Left cardiac atrium (tissue), 4 donors: ENCODE results near the gene S1PR4. TPM values are rescaled to one million over a fixed set of nuclear protein-coding genes. Genes with fewer than 3 reads are reported as not detected.
A peak's percentile ranks its signal among the peaks of the same experiment; 100 is the strongest.
"Not testable (repeated sequence)": the region's sequence is repeated elsewhere in the genome, so short reads cannot be mapped to it uniquely, and the experiment has no call there.

Experiments used
- ATAC-seq, 2 donors: fragments of 200-7000 bp; cut with Tn5 transposase; one replicate each; pipeline ENCODE4 v1.9.1; 2020; ENCODE audit warnings: mild to moderate bottlenecking in 2 of 2, moderate library complexity in 2 of 2
- DNase-seq: peaks from one replicate; pipeline ENCODE4 v3.0.0-alpha.2; 2020
- intact Hi-C, 2 donors: fragments of 100-400 bp; cut with DNase I; formaldehyde crosslinking; loops; one replicate each; pipeline versions ENCODE4 v1.14.1 to v1.15.1; 2022 to 2023
- total RNA-seq, 2 donors: library from RNA; stranded (reverse); fragmentation: NEBNext Ultra II Directional; extraction: Animal tissue kit (Norgen Biotek cat#: 25700); gene quantifications; one replicate each; pipeline ENCODE4 v1.2.1, GENCODE V29; 2021
- donor health status: DM: no; HTN: yes; CAD: no.
- donor health status: DM: no; HTN: yes; CAD: no; lungs with severe emphysema.
- donor health status: DM: yes; HTN: yes; CAD: no.
- donor health status: Dilated cardiomyopathy.

Gene S1PR4
- total RNA-seq, 2 donors from 2014 or later, result 1.5 to 1.6 TPM

DNA sequence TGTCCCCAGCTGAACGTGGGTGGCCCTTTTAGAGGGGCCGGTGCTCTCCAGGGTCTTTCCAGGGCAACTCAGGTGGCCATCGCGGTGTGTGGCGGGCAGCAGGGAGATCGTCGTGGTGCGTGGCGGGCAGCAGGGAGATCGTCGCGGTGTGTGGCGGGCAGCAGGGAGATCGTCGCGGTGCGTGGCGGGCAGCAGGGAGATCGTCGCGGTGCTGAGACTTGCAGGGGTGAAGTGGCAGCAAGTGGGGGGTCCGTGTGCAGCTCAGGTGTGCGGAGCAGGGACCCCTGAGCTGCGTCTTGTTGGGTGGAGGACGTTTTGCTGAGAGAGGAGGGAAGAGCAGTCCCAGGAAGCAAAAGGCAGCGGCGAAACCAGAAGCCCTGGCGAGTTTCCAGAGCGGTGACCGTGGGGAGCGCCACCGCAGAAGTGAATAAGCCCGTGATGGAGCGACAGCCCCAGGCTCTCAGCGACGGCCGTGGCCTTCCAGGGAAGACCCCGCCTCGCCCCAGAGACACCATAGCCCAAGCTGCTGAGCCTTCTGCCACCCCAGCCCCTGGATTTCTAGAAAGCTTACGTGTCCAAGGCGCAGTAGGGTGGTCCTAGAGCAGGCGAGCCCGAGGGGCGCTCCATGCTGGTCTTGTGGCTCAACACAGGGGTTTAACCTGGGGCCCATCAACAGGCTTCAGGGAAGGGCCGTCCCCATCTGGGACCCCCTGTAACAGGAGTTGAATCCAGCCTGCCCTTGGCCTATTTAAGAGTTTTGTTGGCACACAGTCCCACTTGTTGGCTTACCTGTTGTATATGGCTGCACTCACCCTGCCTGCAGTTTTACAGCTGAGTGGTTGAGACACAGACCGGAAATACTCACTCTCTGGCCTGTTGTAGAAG is 12.6 kb downstream of the S1PR4 start:
- ATAC-seq (no peak), DNase-seq (peak; percentile 20)
- intact Hi-C loops, result no loop called here

DNA sequence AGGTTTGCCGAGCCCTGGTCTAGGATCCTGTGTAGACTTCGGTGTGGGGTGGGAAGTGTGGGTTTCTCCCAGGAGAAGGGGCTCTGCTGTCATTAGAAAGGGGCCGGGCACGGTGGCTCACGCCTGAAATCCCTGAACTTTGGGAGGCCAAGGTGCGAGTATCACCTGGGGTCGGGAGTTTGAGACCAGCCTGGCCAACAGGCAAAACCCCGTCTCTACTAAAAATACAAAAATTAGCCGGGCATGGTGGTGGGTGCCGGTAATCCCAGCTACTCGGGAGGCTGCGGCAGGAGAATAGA is 13.2 kb downstream of the S1PR4 start:
- intact Hi-C loops, result not testable (repeated sequence)

DNA sequence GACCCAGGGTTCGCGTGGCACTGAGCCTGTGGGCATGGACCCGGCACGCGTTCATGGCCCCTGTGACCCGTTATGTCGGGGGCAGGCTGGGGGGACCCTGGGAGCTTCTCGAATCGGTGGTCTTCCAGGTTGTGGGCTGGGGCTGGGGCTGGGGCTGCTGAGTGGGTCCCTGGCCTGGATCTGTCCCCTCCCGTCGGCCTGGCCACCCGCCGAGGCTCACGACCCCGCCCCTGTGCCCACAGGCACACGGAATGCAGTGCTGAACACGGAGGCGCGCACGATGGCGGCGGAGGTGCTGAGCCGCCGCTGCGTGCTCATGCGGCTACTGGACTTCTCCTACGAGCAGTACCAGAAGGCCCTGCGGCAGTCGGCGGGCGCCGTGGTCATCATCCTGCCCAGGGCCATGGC is 13.7 kb downstream of the S1PR4 start:
- DNase-seq (no peak), ATAC-seq (no peak)
- intact Hi-C loops, result no loop called here

More for the DNA sequence above, 13.2 kb downstream of the S1PR4 start:
- ATAC-seq, DNase-seq: not testable (repeated sequence)

DNA sequence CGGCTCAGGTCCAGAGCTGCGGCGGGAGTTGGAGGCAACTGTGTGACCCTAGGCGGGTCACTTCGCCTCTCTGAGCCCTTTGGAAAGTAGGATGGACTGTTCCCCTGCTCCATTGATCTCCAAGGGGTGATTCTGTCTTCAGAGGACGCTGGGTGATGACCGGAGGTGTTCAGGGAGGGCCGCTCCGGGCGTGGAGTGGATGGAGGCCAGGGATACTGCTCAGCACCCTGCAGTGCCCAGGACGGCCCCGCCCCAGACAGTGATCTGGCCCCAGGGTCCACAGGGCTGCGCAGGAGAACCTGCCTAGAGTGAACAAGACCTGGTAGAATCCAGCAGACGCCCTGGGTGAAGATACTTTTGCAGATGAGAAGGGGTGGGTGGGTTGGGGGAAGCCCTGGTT is 14.1 kb downstream of the S1PR4 start:
- ATAC-seq (no peak), DNase-seq (no peak)
- intact Hi-C loops, result no loop called here

DNA sequence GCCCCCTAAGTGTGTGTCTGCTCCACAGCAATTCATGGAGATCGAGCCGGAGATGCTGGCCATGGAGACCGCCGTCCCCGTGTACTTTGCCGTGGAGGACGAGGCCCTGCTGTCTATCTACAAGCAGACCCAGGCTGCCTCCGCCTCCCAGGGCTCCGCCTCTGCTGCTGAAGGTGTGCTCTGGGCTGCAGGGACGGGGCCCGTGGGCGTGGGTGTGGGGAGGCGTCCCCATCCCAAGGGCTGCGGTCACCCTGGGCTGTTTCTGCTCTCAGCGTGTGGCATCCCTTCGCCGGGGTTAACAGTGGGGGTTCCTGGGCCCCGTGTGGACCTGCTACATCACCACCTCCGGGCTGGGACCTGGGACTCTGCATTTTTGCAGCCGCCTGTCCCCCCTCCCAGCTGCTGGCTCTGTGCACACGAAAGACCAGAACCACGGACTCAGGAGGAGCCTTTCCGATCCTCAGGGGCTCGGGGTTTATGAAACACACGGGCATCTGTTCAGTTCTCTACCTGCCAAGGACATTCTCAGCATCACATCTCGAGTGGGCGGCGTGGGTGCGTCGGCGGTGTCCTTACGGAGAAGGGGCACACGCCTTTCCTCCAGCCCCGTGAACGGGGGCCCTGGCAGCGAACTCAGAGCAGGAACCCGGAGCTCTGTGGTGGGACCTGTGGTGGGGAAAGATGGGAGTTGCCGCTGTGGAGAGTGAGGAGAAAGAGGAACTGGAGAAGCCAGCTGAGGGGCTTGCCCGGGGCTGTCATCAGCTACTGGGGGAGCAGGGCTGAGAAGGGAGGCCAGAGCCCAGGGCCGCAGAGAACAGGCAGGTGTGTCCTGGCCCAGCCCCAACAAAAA is 14.9 kb downstream of the S1PR4 start:
- ATAC-seq (no peak), DNase-seq (no peak)
- intact Hi-C loops, result no loop called here

DNA sequence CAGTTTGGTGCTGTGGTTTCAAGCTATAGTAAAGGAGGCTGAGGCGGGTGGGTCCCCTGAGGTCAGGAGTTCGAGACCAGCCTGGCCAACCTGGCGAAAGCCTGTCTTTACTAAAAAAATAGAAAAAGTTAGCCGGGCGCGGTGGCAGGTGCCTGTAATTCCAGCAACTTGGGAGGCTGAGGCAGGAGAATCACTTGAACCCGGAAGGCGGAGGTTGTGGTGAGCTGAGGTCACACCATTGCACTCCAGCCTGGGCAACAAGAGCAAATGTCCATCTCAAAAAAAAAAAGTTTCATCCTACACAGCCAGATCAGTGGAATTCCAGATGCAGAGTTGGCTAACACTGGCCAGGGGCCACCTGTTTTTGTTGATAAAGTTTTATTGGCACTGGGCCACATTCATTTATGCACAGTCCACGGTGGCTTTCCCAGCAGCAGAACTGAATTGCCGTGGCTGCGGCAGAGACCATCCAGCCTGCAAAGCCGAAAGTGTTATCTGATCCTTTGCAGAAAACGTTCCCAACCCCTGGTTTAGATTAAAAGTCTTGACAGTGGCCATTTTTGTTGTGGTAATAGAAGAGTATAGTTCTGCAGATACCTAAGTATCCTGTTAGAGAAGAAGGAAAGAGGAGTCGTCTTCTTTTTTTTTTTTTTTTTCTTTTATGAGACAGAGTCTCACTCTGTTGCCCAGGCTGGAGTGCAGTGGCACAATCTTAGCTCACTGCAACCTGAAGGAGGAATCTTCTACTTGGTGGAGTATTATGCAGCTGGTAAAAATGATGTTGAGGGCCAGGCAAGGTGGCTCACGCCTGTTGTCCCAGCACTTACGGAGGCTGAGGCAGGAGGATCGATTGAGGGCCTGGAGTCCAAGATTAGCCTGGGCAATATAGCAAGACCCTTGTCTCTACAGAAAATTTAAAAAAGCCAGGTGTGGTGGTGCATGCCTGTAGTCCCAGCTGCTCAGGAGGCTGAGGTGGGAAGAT is 15.8 kb downstream of the S1PR4 start:
- ATAC-seq, result no peak
- intact Hi-C loops, result no loop called here
- DNase-seq, result no peak

DNA sequence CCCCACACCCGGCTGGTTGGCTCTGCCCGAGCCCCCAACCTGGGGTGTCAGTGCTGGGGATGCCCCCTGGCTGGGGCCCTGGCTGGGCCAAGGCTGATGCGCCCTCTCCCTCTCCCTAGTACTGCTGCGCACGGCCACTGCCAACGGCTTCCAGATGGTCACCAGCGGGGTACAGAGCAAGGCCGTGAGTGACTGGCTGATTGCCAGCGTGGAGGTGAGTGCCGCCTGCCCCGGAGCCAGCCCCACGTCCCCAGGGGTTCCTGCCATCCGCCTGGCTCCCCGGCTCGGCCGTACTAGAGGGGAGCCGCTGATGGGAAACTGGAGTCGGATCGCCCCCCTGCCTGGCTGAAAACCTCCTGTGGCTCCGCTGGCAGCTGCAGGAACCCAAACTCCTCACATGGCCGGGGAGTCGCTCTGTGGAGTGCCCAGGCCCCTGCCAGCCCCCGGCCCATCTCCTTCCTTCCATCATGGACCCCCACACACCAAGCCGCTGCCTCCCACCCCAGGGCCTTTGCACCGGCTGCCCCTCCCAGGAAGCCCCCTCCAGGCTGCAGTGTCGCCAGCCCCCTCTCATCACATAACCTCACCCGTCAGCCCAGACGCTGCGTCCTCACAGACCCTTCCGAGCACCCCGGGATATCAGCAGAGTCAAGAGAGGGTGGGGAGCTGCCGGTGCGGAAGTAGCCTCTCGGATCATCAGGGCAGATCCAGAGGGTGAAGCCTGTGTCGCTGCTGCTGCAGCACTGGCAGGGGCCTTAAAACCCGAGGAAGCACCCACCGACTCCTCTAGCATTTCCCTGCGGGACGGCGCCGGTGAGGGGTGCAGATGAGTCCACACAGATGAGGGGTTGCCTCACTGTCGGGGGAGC is 17.7 kb downstream of the S1PR4 start:
- DNase-seq (peak; percentile 20), ATAC-seq (no peak)
- intact Hi-C loops, result no loop called here

DNA sequence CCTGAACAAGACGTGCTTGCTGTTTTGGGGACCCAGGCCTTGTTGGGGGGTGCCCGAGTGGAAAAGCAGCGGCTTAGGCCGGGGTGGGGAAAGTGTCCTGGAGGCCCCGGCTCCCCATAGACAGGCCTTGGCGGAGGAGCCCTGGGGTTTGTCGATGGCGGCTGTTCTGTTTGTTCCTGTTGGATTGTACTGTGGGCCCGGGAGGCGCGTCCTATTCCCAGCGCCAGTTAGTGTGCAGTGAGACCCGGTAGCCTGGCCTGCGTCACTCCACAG is 18.3 kb downstream of the S1PR4 start:
- intact Hi-C loops, result no loop called here
- ATAC-seq (no peak), DNase-seq (no peak)

DNA sequence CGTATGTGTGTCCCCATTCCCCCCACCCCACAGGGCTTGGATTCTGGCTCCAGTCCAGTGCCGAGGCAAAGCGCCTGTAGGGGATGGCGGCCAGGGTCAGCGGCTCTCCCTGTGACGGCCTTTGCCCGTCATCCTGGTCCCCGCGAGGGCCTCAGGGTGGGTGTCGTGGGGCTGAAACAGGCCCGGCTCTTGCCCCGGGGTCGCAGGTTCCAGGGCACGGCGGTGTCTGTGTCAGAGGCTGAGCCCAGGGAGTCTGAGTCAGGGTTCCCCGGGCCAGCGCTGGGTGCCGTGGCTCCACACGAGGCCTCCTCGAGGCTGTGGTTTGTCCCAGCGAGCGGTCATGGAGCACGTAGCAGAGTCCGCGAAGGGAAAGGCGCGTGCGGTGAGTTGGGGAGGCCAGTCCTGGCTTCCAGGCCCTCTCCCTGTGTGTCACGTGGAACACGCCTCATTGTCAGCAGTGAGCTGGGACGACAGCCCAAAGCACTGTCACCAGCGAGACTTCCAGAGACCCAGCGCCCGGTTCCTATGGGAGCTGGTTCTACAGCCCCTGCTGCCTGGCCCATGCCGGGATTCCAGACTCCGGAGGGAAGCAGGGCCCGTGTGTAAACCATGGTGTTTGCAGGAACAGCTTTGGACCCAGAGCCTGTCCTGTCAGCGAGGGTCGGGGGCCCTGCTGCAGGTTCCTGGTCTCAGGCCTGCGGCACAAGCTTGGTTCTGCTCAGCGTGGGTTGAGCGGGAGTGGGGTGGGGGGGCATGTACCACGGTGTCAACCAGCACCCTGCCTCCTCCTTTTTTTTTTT is 20.5 kb downstream of the S1PR4 start:
- ATAC-seq (no peak), DNase-seq (peak; percentile 20)
- intact Hi-C loops, result no loop called here

DNA sequence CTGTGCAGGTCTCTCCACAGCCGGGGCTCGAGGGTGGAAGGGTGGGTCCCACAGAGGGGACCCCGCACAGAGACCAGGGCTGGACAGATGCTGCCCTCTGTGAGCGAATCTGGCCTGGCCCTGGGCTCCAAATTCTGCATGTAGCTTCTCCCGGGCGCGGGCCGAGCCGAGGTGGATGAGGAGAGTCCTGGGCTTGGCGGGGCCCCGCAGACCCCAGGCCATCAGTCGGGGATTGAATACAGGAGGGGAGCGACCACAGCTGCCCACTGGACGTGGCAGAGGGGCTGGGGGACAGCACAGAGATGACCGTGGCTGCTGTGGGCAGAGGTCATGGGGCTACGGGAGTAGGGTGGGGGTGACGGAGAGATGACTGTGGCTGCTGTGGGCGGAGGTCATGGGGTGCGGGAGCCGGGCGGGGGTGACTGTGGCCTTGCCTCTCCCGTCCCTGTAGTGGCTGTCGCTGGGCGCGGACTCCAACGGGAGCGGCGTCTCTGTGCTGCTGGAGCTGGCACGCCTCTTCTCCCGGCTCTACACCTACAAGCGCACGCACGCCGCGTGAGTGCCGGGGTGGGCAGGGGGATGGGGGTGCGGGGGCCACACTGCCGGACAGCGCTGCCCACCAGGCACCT is 22.6 kb downstream of the S1PR4 start:
- intact Hi-C loops, result no loop called here
- ATAC-seq (no peak), DNase-seq (peak; percentile 17)

DNA sequence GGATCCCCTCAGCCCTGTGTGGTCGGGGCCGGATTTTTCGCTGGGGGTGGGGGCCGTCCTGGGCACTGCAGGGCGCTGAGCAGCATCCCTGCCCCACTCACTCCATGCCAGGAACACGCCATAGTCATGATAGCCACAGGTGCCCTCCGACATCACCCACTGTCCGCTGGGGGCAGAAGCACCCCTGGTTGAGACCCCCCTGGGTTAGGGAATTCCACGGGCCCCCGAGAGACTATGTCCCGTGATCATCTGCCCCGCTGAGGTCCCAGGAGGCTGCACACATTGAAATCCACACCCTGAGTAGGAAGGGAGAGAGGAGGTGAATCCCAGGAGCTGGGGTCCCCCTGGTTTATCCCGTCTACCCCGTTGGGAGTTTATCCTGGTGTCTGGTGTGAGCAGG is 23.3 kb downstream of the S1PR4 start:
- intact Hi-C loops, result no loop called here
- DNase-seq (no peak), ATAC-seq (no peak)

DNA sequence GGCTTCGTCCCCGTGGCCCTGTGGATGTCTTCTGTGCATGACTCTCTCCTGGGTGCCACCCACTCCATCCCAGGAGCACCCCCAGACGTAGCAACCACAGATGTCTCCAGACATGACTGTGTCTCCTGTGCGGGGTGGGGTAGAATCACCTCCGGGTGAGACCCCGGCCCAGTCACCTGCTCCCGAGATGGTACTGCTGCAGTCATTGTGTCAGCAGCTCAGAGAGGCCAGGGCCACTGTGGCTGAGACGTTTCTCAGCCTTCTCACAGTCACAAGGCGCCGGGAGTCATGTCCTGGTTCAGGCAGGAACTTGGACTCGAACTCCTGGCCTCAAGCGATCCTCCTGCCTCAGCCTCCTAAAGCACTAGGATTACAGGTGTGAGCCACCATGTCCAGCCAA is 23.8 kb downstream of the S1PR4 start:
- intact Hi-C loops, result no loop called here
- ATAC-seq (no peak), DNase-seq (no peak)

DNA sequence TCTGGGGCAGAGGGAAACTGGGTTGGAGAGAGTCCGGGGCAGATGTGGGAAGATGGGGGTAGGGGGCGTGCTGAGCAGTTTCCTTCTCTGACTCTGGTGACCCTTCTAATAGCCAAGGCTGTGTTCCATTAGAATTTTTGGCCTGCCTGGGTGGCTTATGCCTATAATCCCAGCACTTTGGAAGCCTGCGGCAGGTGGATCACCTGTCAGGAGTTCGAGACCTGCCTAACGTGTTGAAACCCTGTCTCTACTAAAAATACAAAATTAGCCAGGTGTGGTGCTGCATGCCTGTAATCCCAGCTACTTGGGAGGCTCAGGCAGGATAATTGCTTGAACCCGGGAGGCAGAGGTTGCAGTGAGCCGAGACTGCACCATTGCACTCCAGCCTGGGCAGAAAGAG is 24.3 kb downstream of the S1PR4 start:
- ATAC-seq, DNase-seq, intact Hi-C loops: not testable (repeated sequence)

DNA sequence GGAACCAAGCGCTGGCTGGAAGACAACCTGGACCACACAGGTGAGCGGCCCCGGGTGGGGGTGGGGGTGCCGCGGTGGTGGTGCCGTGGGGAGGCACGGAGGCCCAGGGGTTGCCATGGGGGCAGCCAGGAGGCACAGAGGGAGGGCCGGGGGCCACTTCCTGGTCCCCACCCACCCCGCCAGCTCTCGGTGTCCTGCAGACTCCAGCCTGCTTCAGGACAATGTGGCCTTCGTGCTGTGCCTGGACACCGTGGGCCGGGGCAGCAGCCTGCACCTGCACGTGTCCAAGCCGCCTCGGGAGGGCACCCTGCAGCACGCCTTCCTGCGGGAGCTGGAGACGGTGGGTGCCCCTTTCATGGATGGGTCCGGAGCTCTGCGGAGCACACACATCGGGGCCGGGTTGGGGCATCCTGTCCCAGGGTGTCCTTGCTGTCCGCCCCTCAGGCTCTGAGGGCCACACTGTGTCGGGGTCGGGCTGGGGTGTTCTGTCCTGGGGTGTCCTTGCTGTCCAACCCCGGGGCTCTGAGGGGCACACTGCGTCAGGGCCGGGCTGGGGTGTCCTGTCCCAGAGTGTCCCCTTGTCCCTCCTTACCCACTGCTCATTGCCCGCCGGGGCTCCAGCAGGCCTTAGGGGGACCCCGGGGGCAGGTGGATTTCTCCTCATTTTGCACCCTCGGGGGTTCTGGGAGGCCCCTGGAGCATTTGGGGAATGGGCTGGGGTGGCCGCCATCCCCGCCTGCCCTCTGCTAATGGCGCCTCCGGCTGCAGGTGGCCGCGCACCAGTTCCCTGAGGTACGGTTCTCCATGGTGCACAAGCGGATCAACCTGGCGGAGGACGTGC is 25.5 kb downstream of the S1PR4 start:
- intact Hi-C loops, result no loop called here
- DNase-seq, result peak; percentile 17
- no peak for ATAC-seq

DNA sequence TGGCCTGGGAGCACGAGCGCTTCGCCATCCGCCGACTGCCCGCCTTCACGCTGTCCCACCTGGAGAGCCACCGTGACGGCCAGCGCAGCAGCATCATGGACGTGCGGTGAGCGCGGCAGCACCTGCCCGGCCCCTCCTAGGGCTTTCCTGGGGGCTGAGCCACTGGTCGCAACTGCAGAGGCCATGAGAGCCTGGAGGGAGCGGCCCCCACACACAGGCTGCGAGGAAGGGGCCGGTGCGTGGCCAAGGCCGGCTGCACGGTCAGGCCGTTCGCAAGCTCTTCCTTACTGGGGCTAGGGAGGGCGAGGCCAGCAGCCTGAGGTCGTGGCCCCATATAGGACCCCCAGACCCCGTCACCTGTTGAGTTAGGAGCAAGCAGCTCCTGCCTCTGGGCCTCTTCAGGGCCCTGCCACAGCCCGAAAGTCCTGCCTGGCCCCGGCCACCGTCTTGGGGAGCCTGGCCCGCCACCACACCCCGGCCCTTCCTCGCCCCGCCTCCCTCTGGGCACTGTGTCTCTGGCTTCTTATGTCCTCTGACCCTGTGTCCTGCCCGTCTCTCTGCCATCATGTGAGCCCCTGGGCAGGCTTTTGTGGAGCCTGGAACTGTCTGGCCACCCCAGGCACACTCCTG is 26.2 kb downstream of the S1PR4 start:
- DNase-seq (no peak), ATAC-seq (no peak)
- intact Hi-C loops, result no loop called here
